Measurements from ENCODE around the gene ALPL.

- TF ChIP-seq ZSCAN29 (IDR thresholded peaks at IDR 0.05) (no peak), POLR2AphosphoS5 (IDR thresholded peaks at IDR 0.05; ENCODE audit: low read length) (no peak), CREB1 (IDR thresholded peaks at IDR 0.05; ENCODE audit: low read depth) (no peak), BCL11A (IDR thresholded peaks at IDR 0.05; ENCODE audit: low read depth, low read length) (no peak), EED (IDR thresholded peaks at IDR 0.05; ENCODE audit: low read depth) (no peak), MAX (IDR thresholded peaks at IDR 0.05; ENCODE audit: low read depth, low read length) (no peak), MEF2B (IDR thresholded peaks at IDR 0.05; ENCODE audit: partially characterized antibody, poor library complexity, severe bottlenecking) (no peak), CBX5 (IDR thresholded peaks at IDR 0.05; ENCODE audit: low read depth) (no peak), CTCF (IDR thresholded peaks at IDR 0.05 in 2 of 3, conservative IDR thresholded peaks at IDR 0.05 in 1 of 3; ENCODE audit: control insufficient read depth in 2 of 3, extremely low read depth in 1 of 3, insufficient read depth in 1 of 3, low read depth in 3 of 3, low read length in 3 of 3) (no peak)
- TF ChIP-seq, protein P1, sequence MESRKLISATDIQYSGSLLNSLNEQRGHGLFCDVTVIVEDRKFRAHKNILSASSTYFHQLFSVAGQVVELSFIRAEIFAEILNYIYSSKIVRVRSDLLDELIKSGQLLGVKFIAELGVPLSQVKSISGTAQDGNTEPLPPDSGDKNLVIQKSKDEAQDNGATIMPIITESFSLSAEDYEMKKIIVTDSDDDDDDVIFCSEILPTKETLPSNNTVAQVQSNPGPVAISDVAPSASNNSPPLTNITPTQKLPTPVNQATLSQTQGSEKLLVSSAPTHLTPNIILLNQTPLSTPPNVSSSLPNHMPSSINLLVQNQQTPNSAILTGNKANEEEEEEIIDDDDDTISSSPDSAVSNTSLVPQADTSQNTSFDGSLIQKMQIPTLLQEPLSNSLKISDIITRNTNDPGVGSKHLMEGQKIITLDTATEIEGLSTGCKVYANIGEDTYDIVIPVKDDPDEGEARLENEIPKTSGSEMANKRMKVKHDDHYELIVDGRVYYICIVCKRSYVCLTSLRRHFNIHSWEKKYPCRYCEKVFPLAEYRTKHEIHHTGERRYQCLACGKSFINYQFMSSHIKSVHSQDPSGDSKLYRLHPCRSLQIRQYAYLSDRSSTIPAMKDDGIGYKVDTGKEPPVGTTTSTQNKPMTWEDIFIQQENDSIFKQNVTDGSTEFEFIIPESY (IDR thresholded peaks at IDR 0.05) = no peak
Observed at GRCh38 chr1:21491488-21492355, 17.5 kb upstream of the ALPL start.

Data from GM12878 (cell line).